Measurements from ENCODE around the gene ISCA2.

- TF ChIP-seq SUZ12 (IDR thresholded peaks at IDR 0.05; ENCODE audit: extremely low read depth, insufficient read depth, insufficient read length) = no peak
- no peak for TF ChIP-seq ZNF274 (IDR thresholded peaks at IDR 0.05; ENCODE audit: low read depth, low read length)
These were observed 28.2 kb upstream of the ISCA2 start for GRCh38 chr14:74465335-74465734.

Measured in NT2/D1 (cell line).